Mesodermal cell (in vitro differentiated cells): ENCODE data around the gene ZNF202.
"Not testable (repeated sequence)": the region's sequence is repeated elsewhere in the genome, so short reads cannot be mapped to it uniquely, and the experiment has no call there.

ENCODE experiments used
- H3K27ac ChIP-seq: 2 replicates; pipeline ENCODE4 v1.7.0; 2013; ENCODE audit warnings: mild to moderate bottlenecking, low read depth, low read length, moderate library complexity; ENCODE audit not compliant: severe bottlenecking
- H3K36me3 ChIP-seq: 2 replicates; pipeline ENCODE4 v1.7.1; 2013; ENCODE audit warnings: mild to moderate bottlenecking, low read length, moderate library complexity; ENCODE audit not compliant: control insufficient read depth, insufficient read depth
- H3K4me1 ChIP-seq: one replicate; pipeline ENCODE4 v1.7.1; 2013; ENCODE audit warnings: mild to moderate bottlenecking, low read length; ENCODE audit not compliant: insufficient read depth, control insufficient read depth, poor library complexity, severe bottlenecking
- H3K4me3 ChIP-seq: 2 replicates; pipeline ENCODE4 v1.7.0; 2013; ENCODE audit warnings: low read length, control low read depth, mild to moderate bottlenecking; ENCODE audit not compliant: insufficient read depth, poor library complexity, severe bottlenecking; ENCODE audit errors: extremely low read depth
- H3K9me3 ChIP-seq: 2 replicates; pipeline ENCODE4 v1.7.1; 2013; ENCODE audit warnings: mild to moderate bottlenecking, low read length, moderate library complexity; ENCODE audit not compliant: control insufficient read depth
- WGBS, 2 experiments: methylation state at CpG; one replicate each; pipeline ENCODE4 v1.1.5; 2013; ENCODE audit warnings: missing lambda C conversion rate in 2 of 2; ENCODE audit not compliant: insufficient coverage in 2 of 2; 5-methylcytosine and 5-hydroxymethylcytosine counted together

The ZNF202 gene

DNA sequence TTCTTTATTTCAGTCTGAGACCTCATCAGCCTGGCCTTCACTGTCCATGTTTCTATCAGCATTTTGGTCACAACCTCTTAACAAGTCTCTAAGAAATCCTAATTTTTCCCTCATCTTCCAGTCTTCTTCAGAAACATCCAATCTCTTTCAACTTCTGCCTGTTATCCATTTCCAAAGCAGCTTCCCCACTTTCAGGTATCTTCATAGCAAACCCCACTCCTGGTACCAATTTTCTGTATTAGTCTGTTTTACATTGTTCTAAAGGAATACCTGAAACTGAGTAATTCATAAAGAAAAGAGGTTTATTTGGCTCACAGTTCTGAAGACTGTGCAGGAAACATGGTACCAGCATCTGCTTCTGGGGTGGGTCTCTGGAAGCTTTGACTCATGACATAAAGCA lies 21.0 kb upstream of the ZNF202 start:
- Histone ChIP-seq H3K36me3 (no peaks in the 10 kb centered on the region), H3K4me3 (no peak overlapping the region), H3K27ac (no peak overlapping the region), H3K4me1 (no peaks in the 10 kb centered on the region), H3K9me3 (peaks cover 5% of the 10 kb centered on the region)

DNA sequence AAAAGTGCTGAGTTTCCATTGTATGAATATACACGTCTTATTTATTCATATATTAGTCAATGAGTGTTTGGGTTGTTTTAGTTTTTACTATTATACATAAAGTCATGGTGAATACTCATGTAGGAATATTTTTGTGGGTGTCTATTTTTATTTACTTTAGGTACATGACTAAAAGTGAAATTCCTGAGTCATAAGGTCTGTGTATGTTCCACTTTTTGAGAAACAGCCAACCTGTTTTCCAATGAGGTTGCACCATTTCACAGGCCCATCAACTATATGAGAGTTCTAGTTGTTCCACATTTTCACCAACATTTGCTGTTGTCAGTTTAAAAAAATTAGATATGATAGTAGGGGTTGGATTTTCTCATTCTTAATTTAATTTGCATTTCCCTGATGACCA lies 19.4 kb upstream of the ZNF202 start:
- Histone ChIP-seq H3K4me3 (no peak overlapping the region), H3K9me3 (peaks cover 5% of the 10 kb centered on the region), H3K27ac (no peak overlapping the region), H3K4me1 (no peaks in the 10 kb centered on the region), H3K36me3 (no peaks in the 10 kb centered on the region)
- WGBS, 2 experiments: no CpG with 5 or more reads among the region's 1 CpG

DNA sequence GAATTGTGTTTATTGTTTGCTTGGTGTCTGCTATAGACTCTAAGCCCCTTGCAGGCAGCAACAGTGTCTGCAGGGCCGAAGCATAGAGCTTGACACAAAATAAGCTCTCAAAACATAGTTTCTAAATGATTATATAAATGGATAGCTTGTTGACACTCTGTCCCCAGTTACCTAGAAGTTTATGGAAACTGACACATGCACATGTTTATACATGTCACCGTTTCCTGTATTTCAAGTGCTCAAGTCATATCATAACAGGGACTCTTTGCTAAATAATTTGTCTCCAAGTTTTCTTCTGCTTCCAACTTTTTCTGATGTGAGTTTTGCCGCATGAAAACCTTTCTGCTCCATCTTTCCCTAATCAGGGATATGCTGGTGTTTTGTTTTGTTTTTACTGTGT lies 16.5 kb upstream of the ZNF202 start:
- no peaks in the 10 kb centered on the region for H3K36me3 ChIP-seq
- 89 to 100% methylated on average over 1 of the region's 3 CpGs for WGBS, 2 experiments
- no peak overlapping the region for H3K4me3 ChIP-seq
- H3K9me3 ChIP-seq: peaks cover 5% of the 10 kb centered on the region
- no peaks in the 10 kb centered on the region for H3K4me1 ChIP-seq
- H3K27ac ChIP-seq: no peak overlapping the region

DNA sequence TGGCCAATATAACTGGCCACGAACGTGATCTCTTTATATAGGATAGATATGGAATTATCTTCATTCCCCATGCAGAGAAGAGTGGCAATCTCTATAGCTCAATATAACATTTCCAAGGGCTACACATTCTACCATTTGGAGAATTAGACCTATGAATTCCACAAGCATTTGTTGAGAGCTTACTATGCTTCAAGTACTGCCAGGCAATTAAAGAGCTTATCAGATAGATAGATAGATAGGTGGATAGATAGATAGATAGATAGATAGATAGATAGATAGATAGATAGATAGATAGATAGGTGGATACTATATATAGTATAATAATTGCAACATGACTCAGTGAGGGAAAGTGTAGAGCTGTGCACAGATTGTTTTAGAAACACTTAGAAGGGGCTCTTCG lies 14.4 kb upstream of the ZNF202 start:
- Histone ChIP-seq H3K4me1 (no peaks in the 10 kb centered on the region), H3K27ac (no peak overlapping the region), H3K9me3 (no peaks in the 10 kb centered on the region), H3K36me3 (no peaks in the 10 kb centered on the region), H3K4me3 (no peak overlapping the region)
- WGBS, 2 experiments: 91% methylated on average over 1 of the region's 3 CpGs; no CpG with 5 or more reads in 1 of the 2 experiments

DNA sequence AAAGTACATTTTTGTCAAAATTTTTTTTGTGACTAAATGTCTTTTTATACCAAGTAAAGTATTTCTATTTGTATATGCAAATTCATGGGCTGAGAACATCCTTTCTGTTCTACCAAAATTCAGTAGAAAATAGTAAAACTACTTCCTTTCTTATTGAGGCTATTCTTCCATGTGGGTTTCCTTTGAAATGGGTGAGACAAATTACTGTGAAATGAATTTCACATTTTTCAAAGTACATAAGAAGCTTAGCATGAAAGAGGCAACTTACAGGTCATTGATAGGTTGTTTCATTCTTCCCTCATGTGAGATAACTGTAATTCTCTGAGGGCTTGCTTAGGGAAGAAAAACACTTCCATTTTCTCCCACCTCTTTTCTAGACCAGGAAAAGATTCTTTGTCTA lies 13.9 kb upstream of the ZNF202 start:
- H3K9me3 ChIP-seq: no peaks in the 10 kb centered on the region
- no peaks in the 10 kb centered on the region for H3K36me3 ChIP-seq
- no peak overlapping the region for H3K4me3 ChIP-seq
- no peak overlapping the region for H3K27ac ChIP-seq
- H3K4me1 ChIP-seq: no peaks in the 10 kb centered on the region

DNA sequence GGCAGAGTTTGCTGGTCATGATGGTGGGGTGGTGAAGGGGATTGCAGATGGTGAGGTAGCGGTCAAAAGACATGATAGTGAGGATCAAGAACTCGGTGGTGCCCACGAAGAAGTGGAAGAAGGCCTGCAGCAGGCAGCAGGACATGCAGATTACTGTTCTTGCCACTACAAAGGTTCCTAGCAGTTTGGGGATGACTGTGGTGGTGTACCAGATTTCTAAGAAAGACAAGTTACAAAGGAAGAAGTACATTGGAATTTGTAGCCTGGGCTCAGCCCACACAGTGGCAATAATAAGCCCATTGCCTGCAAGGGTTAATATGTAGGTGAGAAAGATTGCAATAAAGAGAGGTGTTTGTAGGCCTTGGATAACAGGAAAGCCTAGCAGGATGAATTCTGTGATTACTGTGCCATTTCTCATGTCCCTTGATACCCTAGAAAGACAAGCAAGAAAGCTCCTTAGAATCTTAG lies 12.7 kb upstream of the ZNF202 start, which contains the start of gene OR6X1:
OR6X1 (minus strand) TSS at position 418 of the 468 bp plus-strand sequence; CDS start at position 418, 0 bp downstream.
- Histone ChIP-seq H3K27ac (no peak within 1 kb of the TSS), H3K9me3 (no peaks in the 10 kb centered on the region), H3K4me3 (no peak within 1 kb of the TSS), H3K36me3 (no peaks in the 10 kb centered on the region), H3K4me1 (no peaks in the 10 kb centered on the region)
- WGBS, 2 experiments: 95 to 100% methylated on average over 2 to 3 of the region's 3 CpGs

DNA sequence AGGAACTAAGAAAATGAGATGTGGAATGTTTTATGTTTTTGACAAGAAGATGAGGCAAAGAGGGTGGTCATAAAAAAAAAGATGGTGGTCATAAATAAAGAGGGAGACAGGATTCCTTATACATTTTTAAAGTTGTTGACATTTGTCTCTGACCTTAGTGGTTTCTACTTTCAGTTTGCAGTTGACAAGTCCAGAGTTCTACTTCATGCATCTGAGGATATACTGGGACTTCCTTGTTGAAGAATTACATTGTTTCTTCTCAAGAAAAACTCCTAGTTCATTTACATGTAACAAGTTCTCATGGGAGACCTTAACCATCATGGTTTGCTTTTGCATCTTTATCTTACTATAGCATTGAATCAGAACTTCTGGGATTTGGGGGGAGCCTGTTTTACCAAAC lies 11.7 kb upstream of the ZNF202 start:
- H3K4me3 ChIP-seq: no peak overlapping the region
- H3K9me3 ChIP-seq: no peaks in the 10 kb centered on the region
- H3K27ac ChIP-seq: no peak overlapping the region
- H3K4me1 ChIP-seq: no peaks in the 10 kb centered on the region
- H3K36me3 ChIP-seq: no peaks in the 10 kb centered on the region

DNA sequence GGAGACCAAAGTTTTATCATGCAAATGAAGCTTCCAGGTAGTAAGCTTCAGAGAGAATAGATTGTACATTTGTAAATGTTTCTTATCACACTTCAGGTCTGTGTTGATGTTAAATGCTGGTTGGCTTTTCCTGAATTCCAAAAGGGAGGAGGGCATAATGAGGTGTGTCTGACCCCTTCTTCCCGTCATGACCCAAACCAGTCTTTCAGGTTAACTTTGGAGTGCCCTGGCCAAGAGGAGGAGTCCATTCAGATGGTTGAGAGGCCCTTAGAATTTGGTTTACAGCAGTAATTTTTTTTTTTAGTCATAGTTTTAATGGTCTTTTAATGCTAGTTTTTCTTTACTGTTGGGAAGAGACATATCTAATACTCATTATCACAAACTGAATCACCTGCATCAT lies 10.3 kb upstream of the ZNF202 start:
- H3K27ac ChIP-seq: no peak overlapping the region
- H3K4me1 ChIP-seq: no peaks in the 10 kb centered on the region
- WGBS, 2 experiments: 83% methylated on average over 1 of the region's 1 CpG; no CpG with 5 or more reads in 1 of the 2 experiments
- H3K4me3 ChIP-seq: no peak overlapping the region
- no peaks in the 10 kb centered on the region for H3K36me3 ChIP-seq
- no peaks in the 10 kb centered on the region for H3K9me3 ChIP-seq

DNA sequence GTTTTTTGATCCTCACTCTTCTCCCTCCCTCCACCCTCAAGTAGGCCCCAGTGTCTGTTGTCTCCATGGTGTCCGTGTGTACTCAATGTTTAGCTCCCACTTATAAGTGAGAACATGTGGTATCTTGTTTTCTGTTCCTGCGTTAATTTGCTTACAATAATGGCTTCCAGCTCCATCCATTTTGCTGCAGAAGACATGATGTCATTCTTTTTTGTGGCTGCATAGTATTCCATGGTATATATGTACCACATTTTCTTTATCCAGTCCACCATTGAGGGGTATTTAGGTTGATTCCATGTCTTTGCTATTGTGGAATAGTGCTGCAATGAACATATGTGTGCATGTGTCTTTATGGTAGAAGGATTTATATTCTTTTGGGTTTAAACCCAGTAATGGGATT lies 6.9 kb upstream of the ZNF202 start:
- H3K27ac ChIP-seq, H3K4me3 ChIP-seq, H3K4me1 ChIP-seq, H3K9me3 ChIP-seq, H3K36me3 ChIP-seq: not testable (repeated sequence)
- 100% methylated on average over 2 of the region's 2 CpGs; no CpG with 5 or more reads in 1 of the 2 experiments for WGBS, 2 experiments

DNA sequence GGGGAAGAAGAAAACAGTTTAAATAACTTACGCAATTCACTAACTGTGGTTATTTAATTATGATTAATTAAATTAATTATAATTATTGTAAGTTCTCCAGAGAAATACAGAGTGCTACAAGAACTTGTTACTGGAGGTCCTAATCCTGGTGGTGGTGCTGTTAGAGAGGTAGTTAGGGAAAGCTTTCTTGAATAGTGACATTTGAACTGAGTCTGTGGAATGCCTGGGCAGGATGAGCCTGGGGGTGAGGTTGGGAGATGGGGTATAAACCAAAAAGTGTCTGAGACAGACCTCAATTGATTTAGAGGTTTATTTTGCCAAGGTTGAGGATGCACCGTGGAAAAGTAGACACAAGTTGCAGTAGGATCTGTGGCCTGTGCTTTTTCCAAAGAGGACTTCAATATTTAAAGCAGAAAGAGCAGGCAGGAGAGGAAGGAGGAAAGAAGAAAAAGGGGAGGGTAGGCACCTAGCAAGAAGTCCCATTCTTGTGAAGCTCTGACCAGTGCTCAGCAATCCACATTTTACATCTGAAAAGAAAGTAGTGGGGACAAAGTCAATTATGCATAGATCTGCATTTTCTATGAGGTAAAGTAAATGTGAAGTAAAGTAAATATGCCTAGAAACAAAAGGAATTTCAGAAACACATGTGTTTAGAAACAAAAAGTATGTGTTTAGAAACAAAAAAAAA lies 4.4 kb upstream of the ZNF202 start:
- peaks cover 10% of the 10 kb centered on the region for H3K4me1 ChIP-seq
- no peaks in the 10 kb centered on the region for H3K36me3 ChIP-seq
- H3K4me3 ChIP-seq: no peak overlapping the region
- H3K9me3 ChIP-seq: no peaks in the 10 kb centered on the region
- WGBS, 2 experiments: 9 to 12% methylated on average over 1 of the region's 2 CpGs
- H3K27ac ChIP-seq: no peak overlapping the region

DNA sequence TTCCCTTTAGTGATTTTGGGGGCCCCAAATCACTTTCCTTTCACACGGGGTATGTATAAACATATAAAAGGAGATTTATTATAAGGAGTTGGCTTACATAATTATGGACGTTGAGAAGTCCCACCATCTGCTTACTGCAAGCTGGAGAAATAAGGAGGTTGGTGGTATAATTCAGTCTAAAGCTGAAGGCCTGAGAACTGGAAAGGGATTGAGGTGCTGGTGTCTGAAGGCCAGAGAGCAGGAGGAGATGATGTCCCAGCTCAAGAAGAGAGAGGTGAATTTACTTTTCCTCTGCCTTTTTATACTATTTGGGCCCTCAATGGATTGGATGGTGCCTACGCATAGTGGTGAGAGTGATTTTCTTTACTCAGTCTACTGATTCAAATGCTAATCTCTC lies 1.3 kb upstream of the ZNF202 start:
- Histone ChIP-seq H3K4me3 (peak overlapping the region; percentile 89), H3K27ac (no peak overlapping the region), H3K36me3 (peaks cover 24% of the 10 kb centered on the region), H3K9me3 (peaks cover 14% of the 10 kb centered on the region), H3K4me1 (peaks cover 17% of the 10 kb centered on the region)
- WGBS, 2 experiments: 0% methylated on average over 1 of the region's 3 CpGs; no CpG with 5 or more reads in 1 of the 2 experiments
